ENCODE data around the gene NDOR1. TPM values are rescaled to one million over a fixed set of nuclear protein-coding genes. Genes with fewer than 3 reads are reported as not detected.

The NDOR1 gene
- polyA plus RNA-seq, 4 donors: 9.2 to 15.3 (median 12.1) TPM

DNA sequence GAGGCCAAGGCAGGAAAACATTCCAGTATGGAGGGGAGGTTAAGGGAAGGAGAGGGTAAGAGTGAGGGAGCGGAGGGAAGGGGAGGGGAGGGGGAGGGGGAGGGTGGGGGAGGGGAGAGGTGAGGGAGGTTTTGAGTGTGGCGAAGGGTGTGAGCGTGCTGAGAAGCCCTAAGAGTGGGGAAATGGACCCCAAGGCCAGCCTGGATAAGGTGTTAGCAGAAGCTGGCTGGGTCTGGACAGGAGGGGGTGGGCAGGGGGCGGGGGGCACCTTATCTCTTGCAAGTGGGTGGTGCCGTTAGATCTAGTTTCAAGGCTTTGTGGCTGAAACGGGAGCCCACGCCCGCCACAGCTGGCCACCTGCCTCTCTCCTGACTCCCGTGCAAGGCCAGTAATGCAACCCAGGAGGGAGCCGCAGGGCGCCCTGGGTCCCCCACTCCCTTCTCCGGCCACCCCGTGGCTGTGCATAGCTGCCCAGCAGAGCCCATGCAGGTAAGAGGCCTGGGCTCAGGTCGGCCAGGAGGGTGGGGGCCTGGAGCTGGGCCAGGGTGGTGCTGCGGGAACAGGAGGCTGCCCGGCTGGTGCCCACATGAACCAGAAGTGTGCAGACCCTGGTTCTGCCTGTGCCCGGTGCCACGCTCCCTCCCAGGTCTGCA lies 22.5 kb downstream of the NDOR1 start:
- Histone ChIP-seq H3K27me3 (ENCODE audit: control insufficient read depth in 3 of 3, insufficient read depth in 3 of 3, low read length in 3 of 3) (no peaks in the 10 kb centered on the region), H3K27ac (ENCODE audit: low read depth in 1 of 3, low read length in 2 of 3) (peak overlapping the region in 1 of 3 donors; percentile 95), H3K4me3 (ENCODE audit: low read depth in 1 of 3, low read length in 3 of 3) (peak overlapping the region in 1 of 3 donors; percentile 16), H3K36me3 (ENCODE audit: control insufficient read depth in 3 of 3, insufficient read depth in 2 of 3, low read depth in 1 of 3, low read length in 3 of 3) (peaks cover 0 to 21% (median 0%) of the 10 kb centered on the region in 3 donors), H3K9me3 (ENCODE audit: control insufficient read depth in 2 of 2, insufficient read depth in 1 of 2, low read depth in 1 of 2, low read length in 1 of 2) (no peaks in the 10 kb centered on the region), H3K4me1 (ENCODE audit: control insufficient read depth in 3 of 3, insufficient read depth in 2 of 3, low read depth in 1 of 3, low read length in 2 of 3) (peaks cover 0 to 84% (median 11%) of the 10 kb centered on the region in 3 donors)
- no peak for DNase-seq
- FAIRE-seq: no peak
- WGBS, 3 donors: 11 to 37% (median 24%) methylated on average over 12 to 18 of the region's 18 CpGs

GRCh38 chr9:137228506-137228967 lies 23.0 kb downstream of the NDOR1 start:
- peak overlapping the region in 1 of 3 donors; percentile 16 for H3K4me3 ChIP-seq (ENCODE audit: low read depth in 1 of 3, low read length in 3 of 3)
- FAIRE-seq (no peak), DNase-seq (peak in 1 of 2 donors; percentile 39)
- peaks cover 0 to 88% (median 11%) of the 10 kb centered on the region in 3 donors for H3K4me1 ChIP-seq (ENCODE audit: control insufficient read depth in 3 of 3, insufficient read depth in 2 of 3, low read depth in 1 of 3, low read length in 2 of 3)
- no peaks in the 10 kb centered on the region for H3K27me3 ChIP-seq (ENCODE audit: control insufficient read depth in 3 of 3, insufficient read depth in 3 of 3, low read length in 3 of 3)
- H3K27ac ChIP-seq (ENCODE audit: low read depth in 1 of 3, low read length in 2 of 3): peak overlapping the region in 1 of 3 donors; percentile 95
- peaks cover 0 to 27% (median 0%) of the 10 kb centered on the region in 3 donors for H3K36me3 ChIP-seq (ENCODE audit: control insufficient read depth in 3 of 3, insufficient read depth in 2 of 3, low read depth in 1 of 3, low read length in 3 of 3)
- no peaks in the 10 kb centered on the region for H3K9me3 ChIP-seq (ENCODE audit: control insufficient read depth in 2 of 2, insufficient read depth in 1 of 2, low read depth in 1 of 2, low read length in 1 of 2)
- WGBS, 3 donors: 32 to 57% (median 36%) methylated on average over 16 to 29 of the region's 29 CpGs

DNA sequence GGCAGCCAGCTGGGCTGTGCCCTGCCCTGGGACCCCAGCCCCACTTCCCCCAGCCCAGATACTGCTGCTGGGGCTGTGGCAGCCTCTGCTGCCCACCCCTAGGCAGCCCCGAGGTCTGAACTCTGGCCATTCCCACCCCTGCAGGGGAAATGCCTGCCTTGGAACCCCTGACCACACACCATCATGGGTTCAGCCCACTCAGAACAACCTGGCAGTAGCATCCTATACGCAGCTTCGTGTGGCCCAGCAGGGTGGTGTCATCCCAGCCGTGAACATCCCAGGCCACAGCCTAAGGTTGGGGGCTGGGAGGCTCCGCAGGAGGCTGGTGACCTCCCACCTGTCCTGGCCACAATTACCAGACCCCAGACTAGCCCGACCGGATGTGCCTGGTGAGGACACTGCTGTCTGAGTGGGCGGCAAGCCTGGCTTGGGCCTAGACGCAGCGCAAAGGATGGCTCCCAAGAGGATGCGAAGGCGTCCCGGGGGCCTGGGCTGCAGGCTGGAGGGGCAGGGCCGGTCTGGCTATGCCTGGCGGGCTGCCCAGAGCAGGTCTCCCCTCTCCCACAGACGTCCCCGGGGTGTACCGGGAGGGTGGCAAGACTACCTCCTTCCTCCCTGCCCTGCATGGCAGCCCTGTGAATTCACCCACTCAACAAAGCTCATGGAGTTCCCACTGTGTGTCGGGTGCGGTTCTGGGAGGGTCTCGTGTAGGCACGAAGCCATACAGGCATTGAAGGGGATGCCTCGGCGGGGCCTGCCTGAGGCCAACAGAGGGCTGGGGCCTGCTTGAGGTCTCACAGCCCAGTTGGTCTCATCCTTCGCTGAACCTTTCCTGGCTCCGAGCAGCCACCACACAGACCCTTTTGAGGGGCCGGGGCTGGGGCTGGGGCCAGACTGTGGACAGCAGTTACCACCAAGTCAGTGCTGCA lies 23.7 kb downstream of the NDOR1 start:
- Histone ChIP-seq H3K9me3 (ENCODE audit: control insufficient read depth in 2 of 2, insufficient read depth in 1 of 2, low read depth in 1 of 2, low read length in 1 of 2) (no peaks in the 10 kb centered on the region), H3K4me1 (ENCODE audit: control insufficient read depth in 3 of 3, insufficient read depth in 2 of 3, low read depth in 1 of 3, low read length in 2 of 3) (peaks cover 0 to 84% (median 11%) of the 10 kb centered on the region in 3 donors), H3K36me3 (ENCODE audit: control insufficient read depth in 3 of 3, insufficient read depth in 2 of 3, low read depth in 1 of 3, low read length in 3 of 3) (peaks cover 0 to 31% (median 0%) of the 10 kb centered on the region in 3 donors), H3K27me3 (ENCODE audit: control insufficient read depth in 3 of 3, insufficient read depth in 3 of 3, low read length in 3 of 3) (no peaks in the 10 kb centered on the region), H3K4me3 (ENCODE audit: low read depth in 1 of 3, low read length in 3 of 3) (no peak overlapping the region), H3K27ac (ENCODE audit: low read depth in 1 of 3, low read length in 2 of 3) (peak overlapping the region in 1 of 3 donors; percentile 95)
- WGBS, 3 donors: 61 to 69% (median 68%) methylated on average over 26 to 27 of the region's 27 CpGs
- DNase-seq (peak in 1 of 2 donors; percentile 36), FAIRE-seq (no peak)

- Histone ChIP-seq H3K27me3 (ENCODE audit: control insufficient read depth in 3 of 3, insufficient read depth in 3 of 3, low read length in 3 of 3) (no peaks in the 10 kb centered on the region), H3K4me1 (ENCODE audit: control insufficient read depth in 3 of 3, insufficient read depth in 2 of 3, low read depth in 1 of 3, low read length in 2 of 3) (peaks cover 0 to 80% (median 11%) of the 10 kb centered on the region in 3 donors), H3K4me3 (ENCODE audit: low read depth in 1 of 3, low read length in 3 of 3) (peak overlapping the region in 1 of 3 donors; percentile 21), H3K36me3 (ENCODE audit: control insufficient read depth in 3 of 3, insufficient read depth in 2 of 3, low read depth in 1 of 3, low read length in 3 of 3) (peaks cover 0 to 40% (median 0%) of the 10 kb centered on the region in 3 donors), H3K9me3 (ENCODE audit: control insufficient read depth in 2 of 2, insufficient read depth in 1 of 2, low read depth in 1 of 2, low read length in 1 of 2) (no peaks in the 10 kb centered on the region), H3K27ac (ENCODE audit: low read depth in 1 of 3, low read length in 2 of 3) (peak overlapping the region in 2 of 3 donors; percentile 5 to 95)
- FAIRE-seq (no peak), DNase-seq (peak; percentile 52 to 92)
- 17 to 51% (median 27%) methylated on average over 27 to 31 of the region's 31 CpGs for WGBS, 3 donors
Observed at GRCh38 chr9:137229903-137230704, 24.6 kb downstream of the NDOR1 start.

DNA sequence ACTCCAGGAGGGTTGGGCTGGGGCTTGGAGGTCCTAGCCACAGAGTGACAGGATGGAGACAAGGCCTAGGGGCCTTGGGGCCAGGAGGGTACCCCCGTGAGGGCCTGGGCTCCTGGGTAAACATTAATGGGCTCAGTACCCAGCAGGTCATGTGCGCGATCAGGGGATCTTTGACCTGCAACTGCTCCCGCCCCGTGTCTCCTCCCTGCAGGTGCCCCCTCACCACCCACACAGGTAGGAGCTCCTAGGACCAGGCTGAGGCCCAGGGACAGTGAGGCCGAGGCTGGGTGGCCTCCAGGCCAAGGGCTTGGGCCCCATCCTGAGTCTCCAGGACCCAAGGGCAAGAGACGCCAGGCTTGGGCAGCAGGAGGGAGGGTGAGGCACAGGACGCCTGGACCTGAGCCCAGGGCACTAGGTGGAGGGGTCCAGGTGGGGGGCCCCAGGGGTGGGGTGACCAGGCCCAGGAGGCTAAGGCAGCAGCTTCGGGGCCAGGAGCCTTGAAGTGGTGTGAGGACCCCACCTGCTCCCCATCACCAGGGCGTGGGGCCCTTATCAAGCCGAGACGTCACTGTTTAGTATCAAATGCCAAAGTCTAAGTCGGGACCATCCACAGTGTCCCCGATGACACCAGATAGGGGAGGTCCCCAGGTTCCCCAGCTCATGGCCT lies 25.3 kb downstream of the NDOR1 start, which contains the start of gene SLC34A3:
TSS of gene SLC34A3 (plus strand) at position 197 of the 667 bp plus-strand sequence. CDS start 802 bp downstream, outside the sequence.
- 17 to 51% (median 28%) methylated on average over 14 of the region's 14 CpGs for WGBS, 3 donors
- Histone ChIP-seq H3K4me1 (ENCODE audit: control insufficient read depth in 3 of 3, insufficient read depth in 2 of 3, low read depth in 1 of 3, low read length in 2 of 3) (peaks cover 0 to 79% (median 11%) of the 10 kb centered on the region in 3 donors), H3K27ac (ENCODE audit: low read depth in 1 of 3, low read length in 2 of 3) (peak within 1 kb of the TSS in 2 of 3 donors; percentile 5 to 95), H3K36me3 (ENCODE audit: control insufficient read depth in 3 of 3, insufficient read depth in 2 of 3, low read depth in 1 of 3, low read length in 3 of 3) (peaks cover 0 to 47% (median 0%) of the 10 kb centered on the region in 3 donors), H3K9me3 (ENCODE audit: control insufficient read depth in 2 of 2, insufficient read depth in 1 of 2, low read depth in 1 of 2, low read length in 1 of 2) (no peaks in the 10 kb centered on the region), H3K4me3 (ENCODE audit: low read depth in 1 of 3, low read length in 3 of 3) (peak within 1 kb of the TSS in 1 of 3 donors; percentile 21), H3K27me3 (ENCODE audit: control insufficient read depth in 3 of 3, insufficient read depth in 3 of 3, low read length in 3 of 3) (no peaks in the 10 kb centered on the region)
- DNase-seq (peak; percentile 56 to 78), FAIRE-seq (no peak)

GRCh38 chr9:137231372-137232039 lies 26.0 kb downstream of the NDOR1 start:
- WGBS, 3 donors: 78 to 84% (median 80%) methylated on average over 20 to 23 of the region's 23 CpGs
- H3K27me3 ChIP-seq (ENCODE audit: control insufficient read depth in 3 of 3, insufficient read depth in 3 of 3, low read length in 3 of 3): no peaks in the 10 kb centered on the region

GRCh38 chr9:137232101-137232500 lies 26.6 kb downstream of the NDOR1 start:
- peak overlapping the region in 1 of 3 donors; percentile 95 for H3K27ac ChIP-seq (ENCODE audit: low read depth in 1 of 3, low read length in 2 of 3)
- FAIRE-seq: no peak
- H3K27me3 ChIP-seq (ENCODE audit: control insufficient read depth in 3 of 3, insufficient read depth in 3 of 3, low read length in 3 of 3): no peaks in the 10 kb centered on the region
- H3K9me3 ChIP-seq (ENCODE audit: control insufficient read depth in 2 of 2, insufficient read depth in 1 of 2, low read depth in 1 of 2, low read length in 1 of 2): no peaks in the 10 kb centered on the region
- 54 to 75% (median 69%) methylated on average over 7 to 10 of the region's 10 CpGs for WGBS, 3 donors
- no peak overlapping the region for H3K4me3 ChIP-seq (ENCODE audit: low read depth in 1 of 3, low read length in 3 of 3)
- peaks cover 3 to 74% (median 11%) of the 10 kb centered on the region in 3 donors for H3K4me1 ChIP-seq (ENCODE audit: control insufficient read depth in 3 of 3, insufficient read depth in 2 of 3, low read depth in 1 of 3, low read length in 2 of 3)
- DNase-seq: no peak
- H3K36me3 ChIP-seq (ENCODE audit: control insufficient read depth in 3 of 3, insufficient read depth in 2 of 3, low read depth in 1 of 3, low read length in 3 of 3): peaks cover 0 to 47% (median 0%) of the 10 kb centered on the region in 3 donors

More at GRCh38 chr9:137231372-137232039, 26.0 kb downstream of the NDOR1 start:
- DNase-seq (no peak), FAIRE-seq (no peak)
- Histone ChIP-seq H3K36me3 (ENCODE audit: control insufficient read depth in 3 of 3, insufficient read depth in 2 of 3, low read depth in 1 of 3, low read length in 3 of 3) (peaks cover 0 to 47% (median 0%) of the 10 kb centered on the region in 3 donors), H3K27ac (ENCODE audit: low read depth in 1 of 3, low read length in 2 of 3) (peak overlapping the region in 1 of 3 donors; percentile 95), H3K4me1 (ENCODE audit: control insufficient read depth in 3 of 3, insufficient read depth in 2 of 3, low read depth in 1 of 3, low read length in 2 of 3) (peaks cover 0 to 74% (median 11%) of the 10 kb centered on the region in 3 donors), H3K9me3 (ENCODE audit: control insufficient read depth in 2 of 2, insufficient read depth in 1 of 2, low read depth in 1 of 2, low read length in 1 of 2) (no peaks in the 10 kb centered on the region), H3K4me3 (ENCODE audit: low read depth in 1 of 3, low read length in 3 of 3) (no peak overlapping the region)
